HEK293 (cell line): ENCODE data around the gene MRRF.

Experiments used
- CTCF ChIP-seq: fragments of 450-650 bp; formaldehyde crosslinking; IDR thresholded peaks from 2 replicates; pipeline ENCODE4 v1.5.1; 2016; ENCODE audit warnings: missing biosample characterization, missing genetic modification characterization
- SALL2 ChIP-seq: fragments of 450-650 bp; formaldehyde crosslinking; IDR thresholded peaks from 2 replicates; pipeline ENCODE4 v1.5.0; 2017; ENCODE audit warnings: missing biosample characterization, mild to moderate bottlenecking, missing genetic modification characterization, borderline replicate concordance
- SP2 ChIP-seq: fragments of 450-650 bp; formaldehyde crosslinking; IDR thresholded peaks from 2 replicates; pipeline ENCODE4 v1.5.1; 2016; ENCODE audit warnings: missing biosample characterization, missing genetic modification characterization
- ZNF302 ChIP-seq: fragments of 450-650 bp; formaldehyde crosslinking; IDR thresholded peaks from 2 replicates; pipeline ENCODE4 v1.5.1; 2016; ENCODE audit warnings: missing biosample characterization, missing genetic modification characterization, low read depth
- ZNF311 ChIP-seq: fragments of 450-650 bp; formaldehyde crosslinking; IDR thresholded peaks from 2 replicates; pipeline ENCODE4 v1.5.1; 2017; ENCODE audit warnings: missing biosample characterization, missing genetic modification characterization, borderline replicate concordance
- ZNF561 ChIP-seq: fragments of 450-650 bp; IDR thresholded peaks from 2 replicates; pipeline ENCODE4 v1.5.1; 2018; ENCODE audit warnings: missing biosample characterization, missing genetic modification characterization, borderline replicate concordance

- no peak for TF ChIP-seq CTCF (tag by site-specific recombination)
- no peak for TF ChIP-seq ZNF302 (tag by site-specific recombination)
- no peak for TF ChIP-seq SP2 (tag by site-specific recombination)
- no peak for TF ChIP-seq SALL2 (tag by site-specific recombination)
- no peak for TF ChIP-seq ZNF311 (tag by site-specific recombination)
- no peak for TF ChIP-seq ZNF561 (tag by site-specific recombination)
Measured at GRCh38 chr9:122261469-122261881, 3.2 kb upstream of the MRRF start.
